ENCODE data around the gene PEX11A. TPM values are rescaled to one million over a fixed set of nuclear protein-coding genes. Genes with fewer than 3 reads are reported as not detected.
A peak's percentile ranks its signal among the peaks of the same experiment; 100 is the strongest.

Gene PEX11A
- under 1 TPM; 0.16 to 0.37 TPM for total RNA-seq
- total RNA-seq: 0.68 to 4.2 reads per million in 2 donors

GRCh38 chr15:89690276-89691218 is at the start of gene PEX11A, which contains the start of gene WDR93:
TSS of gene PEX11A (minus strand) at chr15:89690754. CDS start at chr15:89690632, 122 bp downstream.
TSS of gene WDR93 (plus strand) at chr15:89690811. CDS start at chr15:89701747, 10,936 bp downstream.
- H3K9me3 ChIP-seq (ENCODE audit: control insufficient read depth, low read length, poor library complexity, severe bottlenecking): no peaks in the 10 kb centered on the region
- Mint-ChIP-seq H3K36me3 (ENCODE audit: low read depth) (peaks cover under 1% of the 10 kb centered on the region), H3K27ac (peak within 1 kb of the TSS; percentile 85), H3K27me3 (no peaks in the 10 kb centered on the region), H3K4me1 (peaks cover 11% of the 10 kb centered on the region), H3K4me3 (peak within 1 kb of the TSS; percentile 88)
- DNase-seq (peak; percentile 52 to 64 (median 52)), ATAC-seq (peak; percentile 91)

DNA sequence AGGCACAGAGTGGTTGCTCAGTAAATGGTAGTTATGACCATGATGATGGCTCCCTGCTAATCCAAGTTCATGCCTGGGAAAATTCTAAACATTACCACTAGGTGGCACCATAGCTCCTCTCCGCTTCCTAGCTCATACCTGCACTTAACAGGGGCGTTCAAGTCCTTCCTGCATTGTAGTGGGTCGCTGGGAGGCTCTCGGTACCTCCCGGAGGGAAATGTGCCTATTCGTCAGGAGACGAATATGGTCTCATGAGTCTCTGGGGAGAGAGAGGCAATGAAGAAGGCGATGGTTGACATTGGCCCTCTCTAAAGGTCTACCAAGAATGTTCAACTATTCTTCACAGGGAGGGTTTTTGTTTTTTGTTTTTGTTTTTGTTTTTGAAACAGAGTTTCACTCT is 49.6 kb upstream of the PEX11A start:
- peaks cover 7% of the 10 kb centered on the region for H3K36me3 Mint-ChIP-seq (ENCODE audit: low read depth)
- no peaks in the 10 kb centered on the region for H3K9me3 ChIP-seq (ENCODE audit: control insufficient read depth, low read length, poor library complexity, severe bottlenecking)
- peaks cover 38% of the 10 kb centered on the region for H3K27me3 Mint-ChIP-seq
- H3K27ac Mint-ChIP-seq: no peak overlapping the region
- H3K4me1 Mint-ChIP-seq: peaks cover 2% of the 10 kb centered on the region
- peak in 1 of 3 donors; percentile 42 for DNase-seq
- ATAC-seq: peak; percentile 82
- no peak overlapping the region for H3K4me3 Mint-ChIP-seq

DNA sequence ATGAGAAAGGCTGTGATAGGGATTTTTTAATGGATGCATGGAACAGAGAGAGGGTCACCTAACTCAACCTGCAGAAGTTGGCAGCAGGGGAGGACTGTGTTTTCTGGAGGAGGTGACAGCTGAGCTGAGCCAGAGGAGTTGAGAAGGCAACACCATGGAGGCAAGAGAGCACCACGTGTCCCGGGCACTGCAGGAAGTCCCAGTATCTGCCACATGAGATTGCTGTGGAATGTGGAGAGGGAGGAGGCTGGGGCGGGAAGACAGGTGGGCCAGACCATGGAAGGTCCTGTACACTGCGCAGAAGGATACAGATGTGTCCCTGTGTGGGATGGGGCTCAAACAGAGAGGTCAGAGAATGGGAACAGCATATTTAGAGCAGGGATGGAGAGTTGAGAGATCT is 45.2 kb upstream of the PEX11A start:
- no peak overlapping the region for H3K27ac Mint-ChIP-seq
- H3K9me3 ChIP-seq (ENCODE audit: control insufficient read depth, low read length, poor library complexity, severe bottlenecking): no peaks in the 10 kb centered on the region
- ATAC-seq (no peak), DNase-seq (no peak)
- peaks cover 68% of the 10 kb centered on the region for H3K27me3 Mint-ChIP-seq
- no peak overlapping the region for H3K4me3 Mint-ChIP-seq
- H3K36me3 Mint-ChIP-seq (ENCODE audit: low read depth): peaks cover 7% of the 10 kb centered on the region
- H3K4me1 Mint-ChIP-seq: peaks cover 2% of the 10 kb centered on the region

- H3K9me3 ChIP-seq (ENCODE audit: control insufficient read depth, low read length, poor library complexity, severe bottlenecking): no peaks in the 10 kb centered on the region
- ATAC-seq: no peak
- H3K4me1 Mint-ChIP-seq: no peaks in the 10 kb centered on the region
- peaks cover 55% of the 10 kb centered on the region for H3K27me3 Mint-ChIP-seq
- DNase-seq: no peak
- H3K27ac Mint-ChIP-seq: no peak overlapping the region
- peaks cover 7% of the 10 kb centered on the region for H3K36me3 Mint-ChIP-seq (ENCODE audit: low read depth)
- no peak overlapping the region for H3K4me3 Mint-ChIP-seq
Measured at GRCh38 chr15:89732451-89733172, 42.1 kb upstream of the PEX11A start.

DNA sequence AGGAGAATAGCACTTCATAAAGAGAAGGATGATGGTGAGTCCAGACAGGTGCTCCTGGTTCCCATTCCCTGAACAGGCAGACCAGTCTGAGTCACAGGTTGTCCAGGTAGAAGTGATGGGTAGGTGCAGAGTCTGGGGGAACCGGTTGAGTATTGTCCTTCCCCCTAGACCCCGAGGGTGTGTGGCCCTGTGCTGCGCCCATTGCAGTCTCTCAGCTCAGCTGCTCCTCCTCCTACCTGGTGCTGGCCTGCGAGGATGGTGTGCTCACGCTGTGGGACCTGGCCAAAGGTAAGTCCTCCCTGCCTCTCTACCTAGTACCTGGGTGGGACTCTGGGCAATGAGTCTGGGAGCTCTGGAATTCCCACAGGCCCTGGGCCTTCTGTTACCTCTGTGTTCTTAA is 40.7 kb upstream of the PEX11A start:
- H3K4me1 Mint-ChIP-seq: no peaks in the 10 kb centered on the region
- peaks cover 47% of the 10 kb centered on the region for H3K27me3 Mint-ChIP-seq
- DNase-seq: no peak
- H3K27ac Mint-ChIP-seq: no peak overlapping the region
- no peak overlapping the region for H3K4me3 Mint-ChIP-seq
- peaks cover 4% of the 10 kb centered on the region for H3K36me3 Mint-ChIP-seq (ENCODE audit: low read depth)
- H3K9me3 ChIP-seq (ENCODE audit: control insufficient read depth, low read length, poor library complexity, severe bottlenecking): no peaks in the 10 kb centered on the region
- no peak for ATAC-seq

DNA sequence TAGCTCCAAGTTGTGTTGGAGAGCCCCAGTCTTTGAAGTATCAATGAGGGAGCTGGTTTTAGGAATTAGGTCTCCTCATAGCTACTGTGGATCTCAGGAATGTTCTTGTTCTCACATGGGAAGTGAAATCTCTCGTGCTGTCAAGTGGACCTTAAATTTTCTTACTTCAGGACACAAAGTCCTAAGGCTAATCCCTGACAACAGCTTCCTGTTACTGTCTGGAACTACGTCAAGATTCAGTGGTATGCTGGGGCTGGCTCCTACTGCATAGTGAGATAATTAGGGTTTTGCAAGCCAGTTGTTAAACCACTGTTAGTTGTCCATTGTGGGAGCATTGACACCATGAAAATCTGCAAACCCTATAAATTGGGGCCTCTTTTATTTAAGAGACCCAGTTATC is 37.7 kb upstream of the PEX11A start:
- no peak overlapping the region for H3K4me3 Mint-ChIP-seq
- H3K27me3 Mint-ChIP-seq: peaks cover 20% of the 10 kb centered on the region
- H3K36me3 Mint-ChIP-seq (ENCODE audit: low read depth): no peaks in the 10 kb centered on the region
- ATAC-seq (no peak), DNase-seq (no peak)
- no peaks in the 10 kb centered on the region for H3K4me1 Mint-ChIP-seq
- no peak overlapping the region for H3K27ac Mint-ChIP-seq
- no peaks in the 10 kb centered on the region for H3K9me3 ChIP-seq (ENCODE audit: control insufficient read depth, low read length, poor library complexity, severe bottlenecking)

- Mint-ChIP-seq H3K4me1 (no peaks in the 10 kb centered on the region), H3K36me3 (ENCODE audit: low read depth) (no peaks in the 10 kb centered on the region), H3K27me3 (peaks cover 28% of the 10 kb centered on the region), H3K4me3 (no peak overlapping the region), H3K27ac (no peak overlapping the region)
- no peaks in the 10 kb centered on the region for H3K9me3 ChIP-seq (ENCODE audit: control insufficient read depth, low read length, poor library complexity, severe bottlenecking)
- DNase-seq (no peak), ATAC-seq (no peak)
Measured at GRCh38 chr15:89725064-89725463, 34.5 kb upstream of the PEX11A start.

GRCh38 chr15:89724621-89725020 is 34.1 kb upstream of the PEX11A start:
- Mint-ChIP-seq H3K36me3 (ENCODE audit: low read depth) (no peaks in the 10 kb centered on the region), H3K4me1 (no peaks in the 10 kb centered on the region), H3K27ac (no peak overlapping the region), H3K27me3 (peaks cover 32% of the 10 kb centered on the region), H3K4me3 (no peak overlapping the region)
- H3K9me3 ChIP-seq (ENCODE audit: control insufficient read depth, low read length, poor library complexity, severe bottlenecking): no peaks in the 10 kb centered on the region
- DNase-seq (no peak), ATAC-seq (no peak)

- DNase-seq (no peak), ATAC-seq (no peak)
- no peak overlapping the region for H3K4me3 Mint-ChIP-seq
- no peak overlapping the region for H3K27ac Mint-ChIP-seq
- no peaks in the 10 kb centered on the region for H3K9me3 ChIP-seq (ENCODE audit: control insufficient read depth, low read length, poor library complexity, severe bottlenecking)
- no peaks in the 10 kb centered on the region for H3K36me3 Mint-ChIP-seq (ENCODE audit: low read depth)
- H3K27me3 Mint-ChIP-seq: peaks cover 37% of the 10 kb centered on the region
- no peaks in the 10 kb centered on the region for H3K4me1 Mint-ChIP-seq
Measured at GRCh38 chr15:89723031-89723430, 32.5 kb upstream of the PEX11A start.

DNA sequence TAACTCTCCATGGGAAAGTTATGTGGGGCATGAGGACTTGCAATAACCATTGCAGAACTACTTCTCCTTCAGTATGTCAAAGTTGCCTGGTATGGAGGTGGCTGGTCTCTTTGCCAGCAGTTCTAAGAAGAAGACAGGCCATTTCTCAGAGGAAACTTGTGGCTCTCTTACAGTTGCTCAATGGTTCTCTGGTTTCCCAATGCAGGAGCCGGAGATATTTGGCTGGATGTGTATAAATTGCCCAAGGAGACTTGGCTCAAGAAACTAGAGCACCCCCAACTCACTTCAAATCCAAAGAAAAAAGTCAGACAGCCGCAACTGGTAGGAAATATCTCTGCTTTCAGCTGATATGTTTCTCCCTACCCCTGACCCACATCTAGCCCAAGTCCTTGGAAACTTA is 24.2 kb upstream of the PEX11A start:
- ATAC-seq: no peak
- DNase-seq: no peak
- Mint-ChIP-seq H3K4me1 (no peaks in the 10 kb centered on the region), H3K27me3 (peaks cover 7% of the 10 kb centered on the region), H3K36me3 (ENCODE audit: low read depth) (no peaks in the 10 kb centered on the region), H3K27ac (no peak overlapping the region), H3K4me3 (no peak overlapping the region)
- H3K9me3 ChIP-seq (ENCODE audit: control insufficient read depth, low read length, poor library complexity, severe bottlenecking): no peaks in the 10 kb centered on the region

GRCh38 chr15:89707577-89707976 is 17.0 kb upstream of the PEX11A start:
- H3K4me3 Mint-ChIP-seq: no peak overlapping the region
- H3K36me3 Mint-ChIP-seq (ENCODE audit: low read depth): peaks cover 8% of the 10 kb centered on the region
- ATAC-seq (no peak), DNase-seq (no peak)
- no peaks in the 10 kb centered on the region for H3K9me3 ChIP-seq (ENCODE audit: control insufficient read depth, low read length, poor library complexity, severe bottlenecking)
- H3K27me3 Mint-ChIP-seq: peaks cover 46% of the 10 kb centered on the region
- H3K27ac Mint-ChIP-seq: no peak overlapping the region
- H3K4me1 Mint-ChIP-seq: no peaks in the 10 kb centered on the region

GRCh38 chr15:89704411-89704810 is 13.9 kb upstream of the PEX11A start:
- H3K27me3 Mint-ChIP-seq: peaks cover 73% of the 10 kb centered on the region
- peaks cover 10% of the 10 kb centered on the region for H3K36me3 Mint-ChIP-seq (ENCODE audit: low read depth)

DNA sequence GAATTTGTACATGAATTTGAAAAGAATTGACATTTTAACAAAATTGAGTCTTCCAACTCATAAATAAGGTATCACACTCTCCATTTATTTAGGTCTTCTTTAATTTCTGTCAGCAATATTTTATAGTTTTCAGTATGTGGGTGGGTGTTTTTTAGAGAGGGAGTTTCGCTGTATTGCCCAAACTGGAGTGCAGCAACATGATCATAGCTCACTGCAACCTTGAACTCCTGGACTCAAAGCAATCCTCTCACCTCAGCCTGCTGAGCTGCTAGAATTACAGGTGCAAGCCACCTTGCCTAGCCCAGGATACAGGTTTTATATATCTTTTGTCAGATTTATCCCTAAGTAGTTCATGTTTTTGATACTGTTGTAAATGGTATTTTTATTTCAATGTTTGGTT is 4.6 kb upstream of the PEX11A start:
- H3K4me1 Mint-ChIP-seq: peaks cover 5% of the 10 kb centered on the region

More at GRCh38 chr15:89704411-89704810, 13.9 kb upstream of the PEX11A start:
- Mint-ChIP-seq H3K27ac (no peak overlapping the region), H3K4me1 (no peaks in the 10 kb centered on the region), H3K4me3 (no peak overlapping the region)
- no peaks in the 10 kb centered on the region for H3K9me3 ChIP-seq (ENCODE audit: control insufficient read depth, low read length, poor library complexity, severe bottlenecking)
- ATAC-seq: no peak
- DNase-seq: no peak

More for the DNA sequence above, 4.6 kb upstream of the PEX11A start:
- ATAC-seq: no peak
- Mint-ChIP-seq H3K27me3 (peaks cover 10% of the 10 kb centered on the region), H3K4me3 (no peak overlapping the region), H3K27ac (no peak overlapping the region), H3K36me3 (ENCODE audit: low read depth) (peaks cover 3% of the 10 kb centered on the region)
- no peaks in the 10 kb centered on the region for H3K9me3 ChIP-seq (ENCODE audit: control insufficient read depth, low read length, poor library complexity, severe bottlenecking)
- DNase-seq: no peak

All from T-helper 17 cell (primary cell).